Activated T-cell treated with anti-CD3 and anti-CD28 coated beads for 24 hours (primary cell): ENCODE results near the gene EMC10.
"Not testable (repeated sequence)": the region's sequence is repeated elsewhere in the genome, so short reads cannot be mapped to it uniquely, and the experiment has no call there.

ENCODE experiments used
- DNase-seq: peaks from one replicate; pipeline ENCODE4 v3.0.0-alpha.2; 2020; ENCODE audit warnings: low read depth

EMC10 gene

GRCh38 chr19:50451223-50451534 lies 25.1 kb upstream of the EMC10 start:
- no peak for DNase-seq

GRCh38 chr19:50453243-50453642 lies 23.1 kb upstream of the EMC10 start:
- no peak for DNase-seq

- no peak for DNase-seq
Observed at GRCh38 chr19:50455992-50456391, 20.3 kb upstream of the EMC10 start.

DNA sequence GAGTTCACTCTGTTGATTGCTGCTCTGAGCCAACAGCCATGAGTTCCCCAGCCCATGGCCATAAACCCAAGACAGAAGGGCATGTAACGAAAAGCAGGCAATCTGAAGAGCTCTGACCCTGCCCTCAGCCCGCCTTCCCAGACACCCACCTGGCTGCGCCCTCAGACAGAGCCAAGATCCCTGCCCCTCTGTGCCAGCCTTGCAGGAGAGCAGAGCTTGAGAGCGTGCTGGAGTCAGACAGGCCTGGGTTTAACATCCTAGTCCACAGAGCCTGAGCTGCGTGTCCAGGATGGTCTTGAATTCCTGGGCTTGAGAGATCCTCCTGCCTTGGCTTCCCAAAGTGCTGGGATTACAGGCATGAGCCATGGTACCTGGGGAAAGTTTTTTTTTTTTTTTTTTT lies 19.0 kb upstream of the EMC10 start:
- DNase-seq, result no peak

DNA sequence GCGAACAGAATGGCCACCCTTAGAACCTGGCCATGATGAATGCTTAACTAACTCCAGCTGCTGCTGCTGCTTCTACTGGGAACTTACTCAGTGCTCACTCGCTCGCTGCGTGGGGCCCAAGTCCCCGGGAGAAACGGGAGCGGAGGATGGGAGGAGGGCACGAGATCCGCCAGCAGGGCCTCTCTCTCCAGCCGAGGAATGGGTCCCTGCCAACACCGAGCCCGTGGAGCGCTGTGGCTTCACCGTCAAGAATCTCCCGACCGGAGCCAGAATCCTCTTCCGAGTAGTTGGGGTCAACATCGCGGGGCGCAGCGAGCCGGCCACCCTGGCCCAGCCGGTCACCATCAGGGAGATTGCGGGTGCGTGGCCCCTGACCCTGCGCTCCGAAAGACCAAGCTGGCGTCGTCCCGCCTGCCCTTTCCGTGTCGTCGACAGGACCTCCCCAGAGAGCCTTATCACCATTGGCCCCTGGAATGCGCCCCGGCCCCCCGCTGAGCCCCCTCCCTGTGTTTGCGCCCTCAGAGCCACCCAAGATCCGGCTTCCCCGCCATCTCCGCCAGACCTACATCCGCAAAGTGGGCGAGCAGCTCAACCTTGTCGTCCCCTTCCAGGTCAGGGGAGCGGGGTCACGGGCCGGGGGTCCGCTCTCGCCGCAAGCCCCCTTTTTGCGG lies 17.8 kb upstream of the EMC10 start:
- no peak for DNase-seq

DNA sequence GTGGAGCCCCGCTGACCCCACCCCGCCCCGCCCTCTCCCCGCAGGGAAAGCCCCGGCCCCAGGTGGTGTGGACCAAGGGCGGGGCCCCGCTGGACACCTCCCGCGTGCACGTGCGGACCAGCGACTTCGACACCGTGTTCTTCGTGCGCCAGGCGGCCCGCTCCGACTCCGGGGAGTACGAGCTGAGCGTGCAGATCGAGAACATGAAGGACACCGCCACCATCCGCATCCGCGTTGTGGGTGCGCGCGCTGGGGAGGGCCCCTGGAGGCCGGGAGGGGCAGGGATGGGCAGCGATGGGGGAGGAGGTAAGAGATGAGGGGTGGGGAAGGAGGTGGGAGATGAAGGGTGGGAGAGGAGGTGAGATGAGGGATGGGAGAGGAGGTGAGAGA lies 17.2 kb upstream of the EMC10 start:
- DNase-seq, result no peak

- no peak for DNase-seq
Observed at GRCh38 chr19:50459638-50460037, 16.7 kb upstream of the EMC10 start.

DNA sequence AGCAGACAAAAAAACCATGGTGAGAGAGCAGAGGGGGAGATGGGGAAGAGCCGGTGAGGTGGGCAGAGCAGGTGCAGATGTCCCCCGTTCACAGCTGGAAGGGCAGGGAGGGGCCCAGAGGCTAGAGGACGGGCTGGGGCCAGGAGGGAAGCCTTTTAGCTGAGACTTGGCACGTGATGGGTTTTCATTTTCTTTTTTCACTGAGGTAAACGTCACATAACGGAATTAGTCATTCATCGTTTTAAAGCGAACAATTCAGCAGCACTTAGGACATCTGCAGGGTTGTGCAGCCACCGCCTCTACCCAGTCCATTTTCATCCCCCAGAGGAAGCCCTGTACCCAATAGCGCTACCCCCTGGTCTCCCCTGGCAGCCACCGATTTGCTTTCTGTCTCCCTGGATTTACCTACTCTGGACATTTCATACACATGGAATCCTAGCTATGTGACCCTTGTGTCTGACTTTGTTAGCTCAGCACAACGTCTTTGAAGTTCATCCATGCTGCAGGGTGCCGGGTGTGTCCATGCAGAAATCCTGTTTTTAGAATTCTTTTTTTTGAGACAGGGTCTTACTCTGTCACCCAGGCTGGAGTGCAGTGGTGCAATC lies 16.0 kb upstream of the EMC10 start:
- no peak for DNase-seq

DNA sequence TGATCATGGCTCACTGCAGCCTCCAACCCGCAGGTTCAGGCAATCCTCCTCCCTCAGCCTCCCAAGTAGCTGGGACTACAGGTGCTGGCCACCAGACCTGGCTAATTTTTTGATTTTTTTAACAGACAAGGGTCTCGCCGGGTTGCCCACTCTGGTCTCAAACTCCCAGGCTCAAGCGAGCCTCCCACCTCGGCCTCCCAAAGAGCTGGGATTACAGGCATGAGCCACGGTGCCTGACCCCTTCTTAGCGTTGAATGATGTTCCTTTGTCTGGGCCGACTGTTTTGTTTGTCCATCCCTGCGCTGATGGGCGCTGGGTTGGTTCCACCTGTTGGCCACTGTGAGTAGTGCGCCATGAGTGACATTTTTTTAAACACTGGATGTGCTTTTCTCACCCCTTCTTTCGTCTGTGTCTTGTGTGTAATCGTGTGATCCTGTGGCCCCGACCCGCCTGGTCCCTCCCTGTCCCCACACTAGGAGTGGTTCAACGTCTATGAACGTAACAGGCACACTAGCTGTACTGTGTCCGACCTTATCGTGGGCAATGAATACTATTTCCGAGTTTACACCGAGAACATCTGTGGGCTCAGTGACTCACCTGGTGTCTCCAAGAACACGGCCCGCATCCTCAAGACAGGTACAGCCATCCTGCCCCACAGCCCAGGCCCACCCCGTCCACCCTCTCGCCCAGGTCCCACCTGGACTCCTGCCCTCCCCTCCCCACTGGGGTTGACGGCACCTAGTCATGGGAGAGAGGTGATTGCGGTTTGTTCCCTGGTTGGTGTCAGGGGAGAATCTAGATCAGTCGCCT lies 15.0 kb upstream of the EMC10 start:
- DNase-seq, result peak; percentile 50

- DNase-seq, result no peak
Observed at GRCh38 chr19:50462970-50463369, 13.3 kb upstream of the EMC10 start.

DNA sequence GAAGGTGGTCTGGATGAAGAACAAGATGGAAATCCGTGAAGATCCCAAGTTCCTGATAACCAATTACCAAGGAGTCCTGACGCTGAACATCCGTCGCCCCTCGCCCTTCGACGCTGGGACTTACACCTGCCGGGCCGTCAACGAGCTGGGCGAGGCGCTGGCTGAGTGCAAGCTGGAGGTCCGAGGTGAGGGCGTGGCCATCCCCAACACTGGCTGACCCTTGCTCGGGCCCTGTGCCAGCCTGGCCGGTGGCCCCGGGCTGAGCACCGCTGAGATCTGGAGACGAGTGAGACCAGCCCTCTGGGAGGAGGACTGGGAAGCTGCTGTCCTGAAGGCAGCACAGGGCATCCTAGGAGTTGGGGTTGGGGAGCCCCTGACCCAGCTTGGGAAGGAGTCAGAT lies 12.0 kb upstream of the EMC10 start:
- DNase-seq, result no peak

DNA sequence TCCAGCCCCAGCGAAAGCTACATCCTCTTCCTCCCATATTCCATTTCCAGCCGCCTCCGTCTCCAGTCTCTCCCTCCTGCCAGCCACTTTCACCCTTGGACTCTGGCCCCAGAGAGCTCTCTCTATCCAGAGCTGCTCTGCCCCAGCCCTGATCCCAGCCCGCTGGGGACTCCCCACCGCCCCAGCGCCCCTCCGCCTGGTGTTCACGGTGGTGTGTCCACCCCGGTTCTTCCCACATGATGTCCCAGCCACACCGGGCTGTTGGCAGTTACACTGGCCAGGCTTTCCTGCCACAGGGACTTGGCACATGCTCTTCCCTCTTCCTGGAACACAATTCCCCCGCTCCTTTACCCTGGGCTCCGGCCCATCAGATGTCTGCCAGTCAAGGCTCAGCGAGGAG lies 11.3 kb upstream of the EMC10 start:
- DNase-seq, result no peak

GRCh38 chr19:50465986-50466705 lies 10.2 kb upstream of the EMC10 start:
- no peak for DNase-seq

GRCh38 chr19:50466706-50467039 lies 9.6 kb upstream of the EMC10 start:
- no peak for DNase-seq

DNA sequence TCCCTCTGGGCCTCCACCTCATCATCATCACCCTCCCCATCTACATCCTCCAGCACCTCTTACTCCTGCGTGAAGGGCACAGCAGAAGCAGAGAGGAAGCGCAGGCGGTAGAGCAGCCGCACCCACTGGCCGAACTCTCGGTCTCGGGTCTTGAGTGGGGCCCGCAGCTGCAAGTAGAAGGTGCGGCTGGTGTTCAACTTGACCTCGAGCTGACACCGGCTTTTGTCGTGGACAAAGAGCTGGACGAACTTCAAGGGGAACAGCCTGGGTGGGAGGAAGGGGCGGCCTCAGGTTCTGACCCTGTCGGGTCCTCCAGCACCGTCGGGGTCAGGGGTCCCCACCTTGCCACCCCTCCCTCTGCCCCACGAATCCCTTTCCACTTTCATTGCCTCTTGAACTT lies 8.7 kb upstream of the EMC10 start:
- DNase-seq, result no peak

DNA sequence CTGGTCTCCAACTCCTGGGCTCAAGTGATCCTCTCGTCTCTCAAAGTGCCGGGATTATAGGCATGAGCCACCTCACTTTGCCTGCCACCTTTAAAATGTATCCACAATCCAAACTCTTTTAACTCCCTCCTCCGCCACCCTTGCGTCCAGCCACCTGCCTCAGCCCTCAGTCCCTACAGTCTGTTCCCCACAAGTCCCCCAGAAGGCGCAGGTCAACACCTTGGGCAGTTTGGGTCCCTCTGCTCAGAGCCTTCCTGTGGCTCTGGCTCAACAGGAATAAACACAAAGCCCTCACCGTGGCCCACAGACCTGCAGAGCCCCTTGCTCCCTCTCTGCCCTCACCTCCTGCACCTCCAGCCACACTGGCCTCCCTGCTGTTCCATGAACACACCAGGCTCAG lies 7.5 kb upstream of the EMC10 start:
- no peak for DNase-seq

DNA sequence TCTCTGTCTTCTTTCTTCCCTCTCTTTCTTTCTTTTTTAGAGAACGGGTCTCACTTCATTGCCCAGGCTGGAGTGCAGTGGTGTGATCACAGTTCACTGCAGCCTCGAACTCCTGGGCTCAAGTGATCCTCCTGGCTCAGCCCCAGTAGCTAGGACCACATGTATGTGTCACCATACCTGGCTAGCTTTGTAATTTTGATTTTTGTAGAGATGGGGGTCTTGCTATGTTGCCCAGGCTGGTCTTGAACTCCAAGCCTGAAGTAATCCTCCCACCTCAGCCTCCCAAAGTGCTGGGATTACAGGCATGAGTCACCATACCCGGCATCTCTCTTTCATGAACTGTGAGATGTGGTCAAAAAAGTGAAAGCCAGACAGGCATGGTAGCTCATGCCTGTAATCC lies 3.0 kb upstream of the EMC10 start:
- not testable (repeated sequence) for DNase-seq

DNA sequence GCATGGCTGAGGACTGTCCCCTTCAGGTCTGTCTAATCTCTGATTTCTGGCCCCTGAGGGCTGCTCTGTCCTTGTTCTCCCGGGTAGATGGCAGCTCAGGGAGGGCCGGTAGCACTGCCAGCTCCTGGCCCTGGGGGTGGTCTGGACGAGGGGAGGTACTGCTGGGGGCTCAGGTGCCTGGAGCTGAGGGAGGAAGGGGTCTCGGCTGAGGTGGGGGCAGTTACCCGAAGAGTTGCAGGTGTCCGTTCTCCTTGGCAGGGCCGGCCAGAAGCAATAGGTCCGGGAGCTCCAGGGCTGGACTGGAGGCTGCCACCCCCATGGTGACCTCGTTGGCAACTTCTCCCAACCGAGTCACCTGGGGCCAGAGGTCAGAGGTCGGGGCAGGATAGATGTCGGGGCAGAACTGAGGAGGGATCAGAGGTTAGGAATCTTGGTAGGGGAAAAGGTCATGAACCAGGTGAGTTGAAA lies 1.2 kb upstream of the EMC10 start:
- no peak for DNase-seq

DNA sequence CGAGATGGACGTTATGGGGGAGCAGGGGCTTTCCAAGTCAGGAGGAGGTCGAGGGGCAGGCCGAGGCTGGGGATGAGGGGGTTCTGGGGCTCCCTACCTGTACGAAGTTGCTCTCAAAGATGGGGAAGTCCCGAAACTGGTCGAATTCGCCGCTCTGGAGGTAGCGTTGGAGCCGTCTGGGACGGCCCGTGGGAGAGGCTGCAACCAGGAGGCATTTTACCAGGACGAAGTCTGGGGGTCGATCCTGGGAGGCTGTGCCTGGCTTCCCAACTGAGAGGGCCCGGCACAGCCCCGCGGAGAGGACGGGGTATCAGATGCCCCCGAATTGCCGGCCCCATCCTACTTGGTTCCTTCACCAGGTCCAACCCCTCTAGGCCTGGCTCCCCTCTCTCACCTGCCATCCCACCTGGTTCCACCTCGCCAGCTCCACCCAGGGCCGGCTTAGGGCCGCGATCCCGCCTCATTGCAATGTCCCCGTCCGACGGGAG lies 527 bp upstream of the EMC10 start:
- no peak for DNase-seq

- DNase-seq, result no peak
Observed at GRCh38 chr19:50476907-50477238, 566 bp downstream of the EMC10 start.

DNA sequence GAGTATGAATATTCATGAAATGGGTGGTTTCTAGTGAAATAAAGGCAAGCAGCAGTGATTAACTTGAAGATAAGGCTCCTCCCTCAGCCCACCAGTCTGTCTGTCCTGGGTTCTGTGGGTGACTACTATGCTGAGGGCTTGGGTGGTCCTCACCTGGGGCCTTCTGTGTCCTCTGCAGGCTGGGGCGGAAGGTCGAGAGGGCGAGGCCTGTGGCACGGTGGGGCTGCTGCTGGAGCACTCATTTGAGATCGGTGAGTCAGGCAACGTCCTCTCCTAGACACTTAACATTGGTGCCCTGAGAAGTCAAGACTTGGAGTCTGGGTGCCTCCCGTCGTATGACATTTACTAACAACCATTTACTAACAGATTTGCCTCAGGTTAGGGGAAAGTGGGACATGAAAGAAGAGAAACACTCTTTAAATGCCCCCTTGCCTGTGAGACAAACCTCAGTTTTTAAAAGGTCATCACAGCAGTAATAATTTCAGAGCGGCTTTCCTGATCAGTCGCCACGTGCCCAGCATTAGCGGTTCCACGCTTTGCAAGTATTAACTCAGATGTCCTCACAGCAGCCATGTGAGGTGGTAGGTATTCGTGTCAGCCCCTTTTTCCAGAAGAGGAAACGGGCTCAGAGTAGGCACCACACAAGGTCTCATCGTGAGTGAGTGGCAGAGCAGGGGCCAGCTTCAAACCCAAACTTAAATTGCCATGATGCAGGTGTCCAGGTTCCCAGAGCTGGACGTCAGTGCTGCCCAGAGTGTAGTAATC lies 1.6 kb downstream of the EMC10 start:
- DNase-seq, result no peak
